K562 (cell line): ENCODE measurements around the gene RYR3.

Experiments used
- CTCF ChIP-seq, 3 experiments: IDR thresholded peaks in 2 of 3; conservative IDR thresholded peaks in 1 of 3; 2 replicates each; pipeline ENCODE4 v1.5.1; 2011 to 2012; ENCODE audit warnings: low read length in 3 of 3, mild to moderate bottlenecking in 3 of 3, control low read depth in 2 of 3, improper control_type of control experiment in 1 of 3, inconsistent platforms in 1 of 3, low read depth in 1 of 3, mixed read lengths in 1 of 3, moderate library complexity in 1 of 3; ENCODE audit not compliant: insufficient read depth in 2 of 3
- EZH2 ChIP-seq: IDR thresholded peaks from 2 replicates; pipeline ENCODE4 v1.6.1; 2012; ENCODE audit warnings: low read depth, mild to moderate bottlenecking, inconsistent platforms, low read length, borderline replicate concordance
- MEF2D ChIP-seq: conservative IDR thresholded peaks from 2 replicates; pipeline ENCODE4 v1.6.1; 2016; ENCODE audit warnings: low read depth, missing genetic modification characterization, missing compliant biosample characterization
- NFIC ChIP-seq: fragments of 450-650 bp; IDR thresholded peaks from 2 replicates; pipeline ENCODE4 v1.6.1; 2017; ENCODE audit warnings: mild to moderate bottlenecking, inconsistent platforms
- NFYB ChIP-seq: IDR thresholded peaks from 2 replicates; pipeline ENCODE4 v1.6.1; 2011; ENCODE audit warnings: mild to moderate bottlenecking, moderate library complexity; ENCODE audit not compliant: insufficient read length; ENCODE audit errors: extremely low read depth
- NRF1 ChIP-seq, 2 experiments: fragments of 450-650 bp; IDR thresholded peaks in 1 of 2; conservative IDR thresholded peaks in 1 of 2; 2 replicates each; pipeline ENCODE4 v1.6.1; 2014; ENCODE audit warnings: mild to moderate bottlenecking in 2 of 2
- TBP ChIP-seq: optimal IDR thresholded peaks from 2 replicates; pipeline ENCODE3; 2011; ENCODE audit warnings: low read depth, low read length, improper control_type of control experiment

GRCh38 chr15:33608714-33609113 lies 297.9 kb downstream of the RYR3 start:
- TF ChIP-seq CTCF (IDR thresholded peaks at IDR 0.05 in 2 of 3, conservative IDR thresholded peaks at IDR 0.05 in 1 of 3; ENCODE audit: insufficient read depth in 2 of 3, low read depth in 1 of 3, low read length in 3 of 3) (peak; percentile 20 to 41 (median 40); a peak in 3 of 6 replicates), EZH2 (no peak), NFIC (no peak), NFYB (no peak), MEF2D (tag) (no peak), NRF1 (conservative IDR thresholded peaks at IDR 0.05 in 1 of 2, IDR thresholded peaks at IDR 0.05 in 1 of 2) (no peak), TBP (no peak)
